D721Med (cell line): Measurements from ENCODE around the gene LPXN.

Source experiments
- DNase-seq: peaks from one replicate; pipeline ENCODE4 v3.0.0; 2011; ENCODE audit warnings: low spot score; ENCODE audit not compliant: insufficient read length
- FAIRE-seq: peaks from 2 replicates; lab custom pipeline; 2011; peaks lifted over from hg19 to GRCh38; lab: Jason Lieb, UNC
- TF ChIP-seq, protein P1 (sequence below): IDR thresholded peaks from 2 replicates; pipeline ENCODE4 v1.5.1; 2012; ENCODE audit warnings: mild to moderate bottlenecking, control low read depth; ENCODE audit not compliant: insufficient read depth; ENCODE audit errors: missing control alignments

Gene LPXN

DNA sequence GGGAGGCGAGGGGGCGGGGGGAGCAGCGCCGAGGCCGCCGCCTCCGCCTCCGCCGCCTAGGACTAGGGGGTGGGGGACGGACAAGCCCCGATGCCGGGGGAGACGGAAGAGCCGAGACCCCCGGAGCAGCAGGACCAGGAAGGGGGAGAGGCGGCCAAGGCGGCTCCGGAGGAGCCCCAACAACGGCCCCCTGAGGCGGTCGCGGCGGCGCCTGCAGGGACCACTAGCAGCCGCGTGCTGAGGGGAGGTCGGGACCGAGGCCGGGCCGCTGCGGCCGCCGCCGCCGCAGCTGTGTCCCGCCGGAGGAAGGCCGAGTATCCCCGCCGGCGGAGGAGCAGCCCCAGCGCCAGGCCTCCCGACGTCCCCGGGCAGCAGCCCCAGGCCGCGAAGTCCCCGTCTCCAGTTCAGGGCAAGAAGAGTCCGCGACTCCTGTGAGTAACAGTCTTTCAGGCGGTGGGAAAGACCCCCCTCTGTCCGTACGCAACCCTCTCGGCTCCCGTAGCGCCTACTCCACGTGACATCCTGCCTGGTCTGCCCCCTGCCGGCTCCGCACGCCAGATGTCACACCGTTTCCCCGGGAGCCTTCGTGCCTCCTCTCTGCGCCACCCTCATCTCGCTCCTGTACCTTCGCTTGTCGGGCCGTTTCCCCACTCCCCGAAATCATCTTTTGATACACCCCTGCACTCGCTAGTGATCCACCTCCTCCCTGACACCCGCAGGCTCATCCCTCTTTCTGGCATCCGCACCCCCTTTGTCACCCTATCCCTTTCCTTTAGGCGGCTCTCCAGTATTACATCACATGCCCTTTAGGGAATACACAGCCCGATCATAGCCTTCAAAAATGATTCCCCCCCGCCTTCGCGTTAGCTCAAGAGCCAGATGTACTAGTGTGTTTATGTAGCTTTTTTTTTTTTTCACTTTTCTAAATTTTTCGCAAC, 3.8 kb upstream of the LPXN start:
- DNase-seq (no peak), FAIRE-seq (no peak)
- TF ChIP-seq, protein P1, sequence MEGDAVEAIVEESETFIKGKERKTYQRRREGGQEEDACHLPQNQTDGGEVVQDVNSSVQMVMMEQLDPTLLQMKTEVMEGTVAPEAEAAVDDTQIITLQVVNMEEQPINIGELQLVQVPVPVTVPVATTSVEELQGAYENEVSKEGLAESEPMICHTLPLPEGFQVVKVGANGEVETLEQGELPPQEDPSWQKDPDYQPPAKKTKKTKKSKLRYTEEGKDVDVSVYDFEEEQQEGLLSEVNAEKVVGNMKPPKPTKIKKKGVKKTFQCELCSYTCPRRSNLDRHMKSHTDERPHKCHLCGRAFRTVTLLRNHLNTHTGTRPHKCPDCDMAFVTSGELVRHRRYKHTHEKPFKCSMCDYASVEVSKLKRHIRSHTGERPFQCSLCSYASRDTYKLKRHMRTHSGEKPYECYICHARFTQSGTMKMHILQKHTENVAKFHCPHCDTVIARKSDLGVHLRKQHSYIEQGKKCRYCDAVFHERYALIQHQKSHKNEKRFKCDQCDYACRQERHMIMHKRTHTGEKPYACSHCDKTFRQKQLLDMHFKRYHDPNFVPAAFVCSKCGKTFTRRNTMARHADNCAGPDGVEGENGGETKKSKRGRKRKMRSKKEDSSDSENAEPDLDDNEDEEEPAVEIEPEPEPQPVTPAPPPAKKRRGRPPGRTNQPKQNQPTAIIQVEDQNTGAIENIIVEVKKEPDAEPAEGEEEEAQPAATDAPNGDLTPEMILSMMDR = peak; percentile 62

GRCh38 chr11:58578635-58579191, 3.1 kb upstream of the LPXN start, which contains the start of gene ZFP91:
Gene ZFP91 (plus strand): TSS chr11:58579063. CDS start chr11:58579282, 219 bp downstream.
- DNase-seq (no peak), FAIRE-seq (no peak)
- TF ChIP-seq, protein P1 = no peak

DNA sequence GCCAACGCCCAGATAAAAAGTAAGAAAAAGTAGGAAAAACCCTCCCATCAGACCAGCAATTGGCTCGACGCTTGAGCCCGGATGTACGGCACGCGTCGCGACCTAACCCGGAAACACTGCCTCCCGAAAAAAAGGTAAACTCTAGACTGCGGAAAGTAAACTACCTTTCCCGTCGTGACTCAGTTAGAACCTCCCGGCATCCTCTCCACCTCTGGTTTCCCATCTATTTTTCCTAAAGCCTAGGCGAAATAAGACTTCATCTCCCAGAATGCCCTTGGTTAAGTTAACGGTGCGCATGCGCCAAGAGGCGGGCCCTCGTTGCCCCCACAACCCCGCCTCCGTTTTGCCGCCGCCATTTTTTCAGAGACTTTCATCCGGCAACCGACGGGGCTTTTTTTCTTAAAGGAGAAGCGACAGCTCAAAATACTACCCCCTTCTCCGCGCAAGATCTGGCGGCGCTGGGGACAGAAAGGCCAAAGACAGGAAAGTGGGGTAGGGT, 2.5 kb upstream of the LPXN start:
- no peak for FAIRE-seq
- DNase-seq = no peak
- TF ChIP-seq, protein P1 = no peak

DNA sequence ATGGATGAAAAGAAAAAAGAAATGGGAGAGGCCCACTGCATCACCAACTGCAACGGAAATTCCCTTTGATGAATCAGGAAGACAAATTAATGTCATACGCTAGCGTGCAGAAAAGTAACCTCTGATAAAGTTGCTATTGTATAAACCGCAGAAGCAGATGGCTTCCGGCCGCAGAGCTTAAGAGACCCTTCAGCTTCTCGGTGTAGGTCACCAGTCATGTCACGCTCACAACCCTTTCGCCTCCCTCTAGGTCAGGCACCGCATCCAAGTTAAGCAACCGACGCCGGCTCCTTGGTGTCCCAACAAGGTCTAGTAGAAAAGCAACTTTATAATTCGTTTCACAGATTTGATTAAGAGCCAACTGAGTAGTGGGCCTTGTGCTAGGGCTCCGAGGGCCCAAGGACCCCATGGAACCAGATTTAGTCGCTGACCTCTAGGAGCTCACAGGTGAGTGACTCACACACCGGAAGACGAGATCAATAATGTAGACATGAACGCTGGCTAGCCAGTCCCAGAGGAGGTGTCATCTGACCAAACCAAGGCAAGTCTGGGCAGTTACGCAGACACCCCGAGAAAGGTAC, 2.0 kb upstream of the LPXN start:
- FAIRE-seq (no peak), DNase-seq (no peak)
- TF ChIP-seq, protein P1 = no peak

GRCh38 chr11:58576887-58577471, 1.3 kb upstream of the LPXN start:
- TF ChIP-seq, protein P1 = peak; percentile 35
- no peak for FAIRE-seq

DNA sequence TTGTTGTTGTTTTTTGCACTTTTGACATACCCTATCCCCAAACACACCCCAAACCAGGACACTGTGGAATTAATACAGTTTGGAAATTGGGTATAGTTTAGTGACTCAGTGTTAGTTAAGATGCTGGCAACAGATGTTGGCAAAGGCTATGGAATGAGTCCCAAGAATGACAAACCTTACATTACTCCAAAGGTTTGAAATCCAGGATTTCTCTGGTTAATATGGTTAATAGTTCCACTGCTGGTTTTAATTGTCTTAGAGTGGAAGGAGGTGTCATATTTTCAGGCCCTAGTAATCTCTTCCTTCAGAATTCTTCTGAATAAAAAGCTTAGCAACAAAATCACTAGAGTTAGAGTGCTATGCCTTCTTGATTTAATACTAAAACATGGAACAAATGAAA, 775 bp downstream of the LPXN start:
- TF ChIP-seq, protein P1 = no peak
- no peak for DNase-seq
- FAIRE-seq = no peak

More at GRCh38 chr11:58576887-58577471, 1.3 kb upstream of the LPXN start:
- DNase-seq = no peak
